OCI-LY1 (cell line): ENCODE data around the gene GALNT9.

Source experiments
- CTCF ChIP-seq: fragments of 200-600 bp; sonication (generic), shearing (Covaris generic); IDR thresholded peaks from 2 replicates; pipeline ENCODE4 v1.5.1; 2017; ENCODE audit warnings: mild to moderate bottlenecking, antibody characterized with exemption, low read length, moderate library complexity, mixed read lengths
- EZH2 ChIP-seq: fragments of 200-600 bp; sonication (generic), shearing (Covaris generic); IDR thresholded peaks from 2 replicates; pipeline ENCODE4 v1.8.0; 2017; ENCODE audit warnings: borderline replicate concordance, mixed run types, mild to moderate bottlenecking, antibody characterized with exemption, low read length, moderate library complexity, mixed read lengths

- no peak for TF ChIP-seq CTCF
- TF ChIP-seq EZH2: no peak
These were observed 167.4 kb downstream of the GALNT9 start for GRCh38 chr12:132161796-132162507.
